Liver (tissue), 9 donors: ENCODE results near the gene KDM4C. TPM values are rescaled to one million over a fixed set of nuclear protein-coding genes. Genes with fewer than 3 reads are reported as not detected.
"Not testable (repeated sequence)": the region's sequence is repeated elsewhere in the genome, so short reads cannot be mapped to it uniquely, and the experiment has no call there.

ENCODE experiments used
- DNase-seq: peaks from one replicate; pipeline ENCODE4 v3.0.0-alpha.2; 2017; ENCODE audit warnings: low spot score
- H3K27ac ChIP-seq, 2 donors: one replicate each; pipeline ENCODE4 v1.7.0; 2013; ENCODE audit warnings: inconsistent platforms in 2 of 2, low read length in 2 of 2, control low read depth in 1 of 2, low read depth in 1 of 2, mild to moderate bottlenecking in 1 of 2
- H3K27me3 ChIP-seq, 4 donors: one replicate each; pipeline versions ENCODE4 v1.6.1 to v1.7.0; 2013; ENCODE audit warnings: low read length in 3 of 4, inconsistent platforms in 1 of 4, mild to moderate bottlenecking in 1 of 4, moderate library complexity in 1 of 4; ENCODE audit not compliant: control insufficient read depth in 4 of 4, insufficient read depth in 4 of 4
- H3K36me3 ChIP-seq, 4 donors: one replicate each; pipeline versions ENCODE4 v1.6.1 to v1.7.0; 2013; ENCODE audit warnings: low read length in 3 of 4, mild to moderate bottlenecking in 3 of 4, low read depth in 1 of 4, moderate library complexity in 1 of 4; ENCODE audit not compliant: control insufficient read depth in 4 of 4, insufficient read depth in 3 of 4
- H3K4me1 ChIP-seq, 4 donors: one replicate each; pipeline versions ENCODE4 v1.6.1 to v1.7.0; 2013; ENCODE audit warnings: low read length in 3 of 4, mild to moderate bottlenecking in 3 of 4, moderate library complexity in 1 of 4; ENCODE audit not compliant: control insufficient read depth in 4 of 4, insufficient read depth in 4 of 4
- H3K4me3 ChIP-seq, 3 donors: one replicate each; pipeline versions ENCODE4 v1.6.1 to v1.7.0; 2013; ENCODE audit warnings: low read length in 3 of 3, control low read depth in 1 of 3, low read depth in 1 of 3, mild to moderate bottlenecking in 1 of 3
- H3K9ac ChIP-seq, 2 donors: one replicate each; pipeline ENCODE4 v1.7.0; 2013; ENCODE audit warnings: low read length in 2 of 2, mild to moderate bottlenecking in 2 of 2, moderate library complexity in 2 of 2, control low read depth in 1 of 2, low read depth in 1 of 2
- H3K9me3 ChIP-seq, 4 donors: one replicate each; pipeline versions ENCODE4 v1.6.1 to v1.7.0; 2013; ENCODE audit warnings: low read length in 3 of 4; ENCODE audit not compliant: control insufficient read depth in 4 of 4
- FOXA1 ChIP-seq: IDR thresholded peaks from 2 replicates; pipeline ENCODE4 v1.6.1; 2016; ENCODE audit warnings: antibody characterized with exemption
- HNF4A ChIP-seq, 2 donors: conservative IDR thresholded peaks; 2 replicates each; pipeline ENCODE4 v1.6.1; 2016; ENCODE audit warnings: antibody characterized with exemption in 2 of 2, mild to moderate bottlenecking in 2 of 2
- JUND ChIP-seq, 2 donors: IDR thresholded peaks; 2 replicates each; pipeline ENCODE4 v1.6.1; 2016; ENCODE audit warnings: antibody characterized with exemption in 2 of 2
- RAD21 ChIP-seq, 2 donors: IDR thresholded peaks; 2 replicates each; pipeline ENCODE4 v1.6.1; 2016; ENCODE audit warnings: antibody characterized with exemption in 2 of 2, mild to moderate bottlenecking in 2 of 2
- SP1 ChIP-seq: IDR thresholded peaks from 2 replicates; pipeline ENCODE4 v1.6.1; 2018; ENCODE audit warnings: antibody characterized with exemption, mild to moderate bottlenecking
- YY1 ChIP-seq: IDR thresholded peaks from 2 replicates; pipeline ENCODE4 v1.6.1; 2016; ENCODE audit warnings: antibody characterized with exemption, mild to moderate bottlenecking
- ZBTB33 ChIP-seq: IDR thresholded peaks from 2 replicates; pipeline ENCODE4 v1.6.1; 2016; ENCODE audit warnings: antibody characterized with exemption
- WGBS: extraction: QIAGEN DNeasy Blood & Tissue Kit; methylation state at CpG from one replicate; pipeline ENCODE4 v1.1.7; 2013; 5-methylcytosine and 5-hydroxymethylcytosine counted together
- polyA plus RNA-seq, 2 donors: library from polyadenylated mRNA; stranded (reverse) in 1 of 2; unstranded in 1 of 2; fragments of 200-250 nt in 1 of 2; fragments of >200 nt in 1 of 2; fragmentation: Nextera tagmentation in 1 of 2; extraction: Ambion mirVana in 1 of 2; gene quantifications; one replicate each; pipeline versions ENCODE4 v1.2.1 to v1.2.3, GENCODE V29; 2013 to 2015
- total RNA-seq, 2 donors: library from RNA; depleted of rRNA; stranded (reverse); fragments of >200 nt; gene quantifications; one replicate each; pipeline ENCODE4 v1.2.3, GENCODE V29; 2014
- donor health status: healthy.
- donor health status: healthy.
- donor health status: healthy.
- donor health status: healthy.
- donor health status: healthy.

The KDM4C gene
- total and polyA plus RNA-seq, 4 donors = 4.3 to 40.2 (median 24.0) TPM

- H3K9me3 ChIP-seq = no peaks in the 10 kb centered on the region
- TF ChIP-seq YY1 = no peak
- H3K9ac ChIP-seq = no peak overlapping the region
- H3K36me3 ChIP-seq = peaks cover 1 to 12% (median 6%) of the 10 kb centered on the region in 4 donors
- DNase-seq = no peak
- no peak overlapping the region for H3K4me3 ChIP-seq
- 94% methylated on average over 1 of the region's 1 CpG for WGBS
- H3K27me3 ChIP-seq = no peaks in the 10 kb centered on the region
- H3K27ac ChIP-seq = no peak overlapping the region
- no peaks in the 10 kb centered on the region for H3K4me1 ChIP-seq
These were observed 37.2 kb downstream of the KDM4C start for GRCh38 chr9:6794936-6795335.

- H3K36me3 ChIP-seq = peaks cover 2 to 3% (median 2%) of the 10 kb centered on the region in 4 donors
- DNase-seq = no peak
- H3K4me3 ChIP-seq = no peak overlapping the region
- TF ChIP-seq SP1 (no peak), ZBTB33 (no peak), RAD21 (IDR thresholded peaks at IDR 0.05) (no peak), HNF4A (conservative IDR thresholded peaks at IDR 0.05) (no peak)
- no peaks in the 10 kb centered on the region for H3K9me3 ChIP-seq
- H3K27me3 ChIP-seq = no peaks in the 10 kb centered on the region
- H3K27ac ChIP-seq = no peak overlapping the region
- 66% methylated on average over 4 of the region's 4 CpGs for WGBS
- peaks cover 0 to 4% (median under 1%) of the 10 kb centered on the region in 4 donors for H3K4me1 ChIP-seq
- no peak overlapping the region for H3K9ac ChIP-seq
These were observed 45.2 kb downstream of the KDM4C start for GRCh38 chr9:6802926-6803325.

DNA sequence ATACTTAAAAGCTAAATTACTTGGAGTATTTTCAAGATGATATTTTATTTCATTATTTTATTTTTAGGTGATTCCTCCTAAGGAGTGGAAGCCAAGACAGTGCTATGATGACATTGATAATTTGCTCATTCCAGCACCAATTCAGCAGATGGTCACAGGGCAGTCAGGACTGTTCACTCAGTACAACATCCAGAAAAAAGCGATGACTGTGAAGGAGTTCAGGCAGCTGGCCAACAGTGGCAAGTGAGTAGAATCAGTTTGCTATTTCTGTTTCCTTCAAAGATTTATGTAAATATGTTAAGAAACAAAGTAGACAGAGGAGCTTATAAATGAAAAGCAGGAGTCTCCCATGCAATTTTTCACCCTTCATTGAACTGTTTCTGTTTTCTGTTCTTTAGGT lies 47.8 kb downstream of the KDM4C start:
- H3K4me1 ChIP-seq = peaks cover 0 to 4% (median 2%) of the 10 kb centered on the region in 4 donors
- peaks cover 1 to 3% (median 2%) of the 10 kb centered on the region in 4 donors for H3K36me3 ChIP-seq
- no peaks in the 10 kb centered on the region for H3K27me3 ChIP-seq
- WGBS = 36% methylated on average over 1 of the region's 1 CpG
- H3K9ac ChIP-seq = no peak overlapping the region
- TF ChIP-seq FOXA1 = no peak
- TF ChIP-seq ZBTB33 = no peak
- no peak for TF ChIP-seq JUND (IDR thresholded peaks at IDR 0.05)
- TF ChIP-seq HNF4A (conservative IDR thresholded peaks at IDR 0.05) = no peak
- no peak for DNase-seq
- no peak overlapping the region for H3K27ac ChIP-seq
- no peaks in the 10 kb centered on the region for H3K9me3 ChIP-seq
- H3K4me3 ChIP-seq = no peak overlapping the region

- not testable (repeated sequence) for DNase-seq
- 97% methylated on average over 6 of the region's 6 CpGs for WGBS
These were observed 48.5 kb downstream of the KDM4C start for GRCh38 chr9:6806318-6806717.

DNA sequence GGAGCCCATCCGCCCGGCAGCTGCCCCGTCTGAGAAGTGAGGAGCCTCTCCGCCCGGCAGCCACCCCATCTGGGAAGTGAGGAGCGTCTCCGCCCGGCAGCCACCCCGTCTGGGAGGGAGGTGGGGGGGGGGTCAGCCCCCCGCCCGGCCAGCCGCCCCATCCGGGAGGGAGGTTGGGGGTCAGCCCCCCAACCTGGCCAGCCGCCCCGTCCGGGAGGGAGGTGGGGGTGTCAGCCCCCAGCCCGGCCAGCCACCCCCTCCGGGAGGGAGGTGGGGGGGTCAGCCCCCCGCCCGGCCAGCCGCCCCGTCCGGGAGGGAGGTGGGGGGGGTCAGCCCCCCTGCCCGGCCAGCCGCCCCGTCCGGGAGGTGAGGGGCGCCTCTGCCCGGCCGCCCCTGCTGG lies 49.9 kb downstream of the KDM4C start:
- not testable (repeated sequence) for H3K36me3 ChIP-seq, H3K27ac ChIP-seq, H3K9me3 ChIP-seq, H3K4me3 ChIP-seq, DNase-seq, H3K9ac ChIP-seq, H3K4me1 ChIP-seq, H3K27me3 ChIP-seq
- WGBS = 98% methylated on average over 30 of the region's 30 CpGs

More at GRCh38 chr9:6806318-6806717, 48.5 kb downstream of the KDM4C start:
- H3K9ac ChIP-seq, H3K4me1 ChIP-seq, H3K9me3 ChIP-seq, H3K27ac ChIP-seq, H3K36me3 ChIP-seq, H3K4me3 ChIP-seq, H3K27me3 ChIP-seq: not testable (repeated sequence)
